Lower leg skin (tissue), 3 donors: ENCODE results near the gene BMAL1.

Experiments used
- POLR2A ChIP-seq, 2 donors: fragments of 450-650 bp; IDR thresholded peaks; one replicate each; pipeline ENCODE4 v1.6.1; 2016 to 2017; ENCODE audit warnings: antibody characterized with exemption in 2 of 2, mild to moderate bottlenecking in 1 of 2, moderate library complexity in 1 of 2
- TF ChIP-seq, protein P1 (sequence below), 3 donors: fragments of 450-650 bp; IDR thresholded peaks; one replicate each; pipeline ENCODE4 v1.5.1; 2016; ENCODE audit warnings: antibody characterized with exemption in 3 of 3, mild to moderate bottlenecking in 3 of 3, moderate library complexity in 2 of 3

DNA sequence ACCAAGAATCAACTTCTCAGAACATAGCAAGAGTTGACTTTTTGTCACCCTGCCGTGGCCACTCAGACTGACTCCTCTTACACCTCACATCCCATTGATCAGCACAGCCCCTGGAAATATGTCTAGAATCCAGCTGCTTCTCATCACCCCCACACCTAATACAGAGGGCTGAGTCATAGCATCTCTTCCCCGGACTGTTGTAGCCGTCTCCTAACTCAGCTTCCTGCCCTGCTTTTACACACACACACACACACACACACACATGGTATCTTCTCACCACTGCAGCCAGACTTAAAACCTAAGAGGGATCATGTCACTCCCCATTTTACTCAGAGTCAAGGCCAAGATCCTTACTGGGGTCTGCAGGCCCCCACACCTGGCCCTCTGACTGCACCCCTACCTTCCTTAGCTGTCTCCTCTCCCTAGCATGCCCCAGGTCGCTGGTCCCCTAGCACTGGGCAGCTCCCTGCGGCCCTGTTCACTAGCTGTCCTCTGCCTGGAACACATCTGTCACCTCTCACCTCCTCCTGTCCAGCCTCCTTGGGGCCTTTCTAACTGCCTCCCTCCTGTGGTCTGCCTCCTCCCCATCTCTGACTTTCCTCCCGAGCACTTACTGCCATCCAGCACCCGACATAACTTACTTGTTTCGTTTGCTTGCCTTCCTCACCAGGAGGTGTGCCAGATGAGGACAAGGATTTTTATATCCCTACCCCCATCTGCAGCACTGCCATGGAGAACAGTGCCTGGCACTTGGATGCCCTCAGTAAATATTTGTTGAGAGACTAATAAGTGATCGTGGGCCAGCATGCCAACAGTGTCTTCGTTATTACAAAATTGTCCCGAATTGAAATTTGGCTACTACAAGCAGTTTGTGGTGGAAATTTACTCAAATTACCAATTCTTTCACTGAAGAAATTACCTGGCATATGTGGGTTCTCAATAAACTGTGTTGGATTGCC is 61.9 kb downstream of the BMAL1 start:
- TF ChIP-seq, protein P1, sequence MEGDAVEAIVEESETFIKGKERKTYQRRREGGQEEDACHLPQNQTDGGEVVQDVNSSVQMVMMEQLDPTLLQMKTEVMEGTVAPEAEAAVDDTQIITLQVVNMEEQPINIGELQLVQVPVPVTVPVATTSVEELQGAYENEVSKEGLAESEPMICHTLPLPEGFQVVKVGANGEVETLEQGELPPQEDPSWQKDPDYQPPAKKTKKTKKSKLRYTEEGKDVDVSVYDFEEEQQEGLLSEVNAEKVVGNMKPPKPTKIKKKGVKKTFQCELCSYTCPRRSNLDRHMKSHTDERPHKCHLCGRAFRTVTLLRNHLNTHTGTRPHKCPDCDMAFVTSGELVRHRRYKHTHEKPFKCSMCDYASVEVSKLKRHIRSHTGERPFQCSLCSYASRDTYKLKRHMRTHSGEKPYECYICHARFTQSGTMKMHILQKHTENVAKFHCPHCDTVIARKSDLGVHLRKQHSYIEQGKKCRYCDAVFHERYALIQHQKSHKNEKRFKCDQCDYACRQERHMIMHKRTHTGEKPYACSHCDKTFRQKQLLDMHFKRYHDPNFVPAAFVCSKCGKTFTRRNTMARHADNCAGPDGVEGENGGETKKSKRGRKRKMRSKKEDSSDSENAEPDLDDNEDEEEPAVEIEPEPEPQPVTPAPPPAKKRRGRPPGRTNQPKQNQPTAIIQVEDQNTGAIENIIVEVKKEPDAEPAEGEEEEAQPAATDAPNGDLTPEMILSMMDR (IDR thresholded peaks at IDR 0.05): no peak
- TF ChIP-seq POLR2A (IDR thresholded peaks at IDR 0.05): no peak
